Suprapubic skin (tissue), 3 donors: ENCODE results near the gene PTPRM.

ENCODE experiments used
- CTCF ChIP-seq, 2 donors: fragments of 200-600 bp in 1 of 2; fragments of 450-650 bp in 1 of 2; sonication (generic) in 1 of 2; IDR thresholded peaks; one replicate each; pipeline ENCODE4 v1.5.1; 2016 to 2019; ENCODE audit warnings: antibody characterized with exemption in 2 of 2, mild to moderate bottlenecking in 1 of 2, moderate library complexity in 1 of 2
- EP300 ChIP-seq: sonication (generic); formaldehyde crosslinking; IDR thresholded peaks from one replicate; pipeline ENCODE4 v1.6.1; 2017; ENCODE audit warnings: antibody characterized with exemption
- POLR2A ChIP-seq, 2 donors: fragments of 450-650 bp; IDR thresholded peaks; one replicate each; pipeline ENCODE4 v1.6.1; 2017; ENCODE audit warnings: antibody characterized with exemption in 2 of 2, mild to moderate bottlenecking in 2 of 2, moderate library complexity in 2 of 2

- TF ChIP-seq CTCF (IDR thresholded peaks at IDR 0.05) (no peak), EP300 (no peak), POLR2A (IDR thresholded peaks at IDR 0.05) (no peak)
These were observed 835.1 kb downstream of the PTPRM start for GRCh38 chr18:8402237-8402636.
